GM21528 (cell line): ENCODE results near the gene PTOV1.

Experiments
- ATAC-seq: cut with Tn5 transposase; IDR thresholded peaks from one replicate; pipeline ENCODE4 v1.9.1; 2021; ENCODE audit warnings: mild to moderate bottlenecking, moderate library complexity; ENCODE audit not compliant: unreplicated experiment, low FRiP score

PTOV1 gene

GRCh38 chr19:49840736-49841249, 10.2 kb upstream of the PTOV1 start:
- ATAC-seq = no peak

GRCh38 chr19:49843265-49843664, 7.7 kb upstream of the PTOV1 start:
- no peak for ATAC-seq

- no peak for ATAC-seq
Observed at GRCh38 chr19:49844138-49845095, 6.5 kb upstream of the PTOV1 start.

- ATAC-seq = no peak
Observed at GRCh38 chr19:49845414-49845813, 5.5 kb upstream of the PTOV1 start.

- no peak for ATAC-seq
Observed at GRCh38 chr19:49846408-49846807, 4.6 kb upstream of the PTOV1 start.

- no peak for ATAC-seq
Observed at GRCh38 chr19:49847731-49848696, 2.9 kb upstream of the PTOV1 start.

GRCh38 chr19:49848938-49849337, 2.0 kb upstream of the PTOV1 start:
- no peak for ATAC-seq

- no peak for ATAC-seq
Observed at GRCh38 chr19:49849433-49850220, 1.3 kb upstream of the PTOV1 start.

GRCh38 chr19:49850221-49850486, 805 bp upstream of the PTOV1 start:
- no peak for ATAC-seq

GRCh38 chr19:49851456-49852259, 699 bp downstream of the PTOV1 start:
- ATAC-seq = no peak

- no peak for ATAC-seq
Observed at GRCh38 chr19:49852631-49853126, 1.7 kb downstream of the PTOV1 start.

- ATAC-seq = no peak
Observed at GRCh38 chr19:49853852-49854377, 3.0 kb downstream of the PTOV1 start.

- no peak for ATAC-seq
Observed at GRCh38 chr19:49854378-49855263, 3.7 kb downstream of the PTOV1 start.

- no peak for ATAC-seq
Observed at GRCh38 chr19:49855277-49855675, 4.3 kb downstream of the PTOV1 start.

- ATAC-seq = no peak
Observed at GRCh38 chr19:49855676-49856573, 5.0 kb downstream of the PTOV1 start.

- ATAC-seq = no peak
Observed at GRCh38 chr19:49856574-49857021, 5.6 kb downstream of the PTOV1 start.
